Right atrium auricular region (tissue), 2 donors: Measurements from ENCODE around the gene MUC13. TPM values are rescaled to one million over a fixed set of nuclear protein-coding genes. Genes with fewer than 3 reads are reported as not detected.

Experiments used
- DNase-seq: peaks from one replicate; pipeline ENCODE4 v3.0.0-alpha.2; 2019; ENCODE audit warnings: low spot score
- H3K27ac ChIP-seq, 2 donors: fragments of 200-600 bp; sonication (generic); 1 replicate in 1 of 2; 2 replicates in 1 of 2; pipeline ENCODE4 v1.5.1; 2016 to 2019
- H3K27me3 ChIP-seq, 2 donors: fragments of 200-600 bp; sonication (generic); one replicate each; pipeline versions ENCODE4 v1.5.1 to v1.6.0; 2017 to 2019
- H3K36me3 ChIP-seq: fragments of 200-600 bp; sonication (generic); one replicate; pipeline ENCODE4 v1.5.1; 2016
- H3K4me1 ChIP-seq, 2 donors: fragments of 200-600 bp; sonication (generic); one replicate each; pipeline versions ENCODE4 v1.5.1 to v1.6.0; 2017 to 2019
- H3K4me3 ChIP-seq, 2 donors: fragments of 200-600 bp; sonication (generic); 1 replicate in 1 of 2; 2 replicates in 1 of 2; pipeline ENCODE4 v1.5.1; 2017 to 2019; ENCODE audit warnings: mild to moderate bottlenecking in 1 of 2, moderate library complexity in 1 of 2
- H3K9me3 ChIP-seq, 2 donors: fragments of 200-600 bp; sonication (generic); one replicate each; pipeline ENCODE4 v1.5.1; 2019
- total RNA-seq, 2 donors: library from RNA; depleted of rRNA; stranded (reverse); fragments of >200 nt; gene quantifications; one replicate each; pipeline ENCODE4 v1.1.0, GENCODE V29; 2016
- TF ChIP-seq, protein P1 (sequence below), 2 donors: fragments of 200-600 bp; sonication (generic); IDR thresholded peaks; one replicate each; pipeline ENCODE4 v1.5.1; 2019; ENCODE audit warnings: antibody characterized with exemption in 2 of 2

MUC13 gene, protein sequence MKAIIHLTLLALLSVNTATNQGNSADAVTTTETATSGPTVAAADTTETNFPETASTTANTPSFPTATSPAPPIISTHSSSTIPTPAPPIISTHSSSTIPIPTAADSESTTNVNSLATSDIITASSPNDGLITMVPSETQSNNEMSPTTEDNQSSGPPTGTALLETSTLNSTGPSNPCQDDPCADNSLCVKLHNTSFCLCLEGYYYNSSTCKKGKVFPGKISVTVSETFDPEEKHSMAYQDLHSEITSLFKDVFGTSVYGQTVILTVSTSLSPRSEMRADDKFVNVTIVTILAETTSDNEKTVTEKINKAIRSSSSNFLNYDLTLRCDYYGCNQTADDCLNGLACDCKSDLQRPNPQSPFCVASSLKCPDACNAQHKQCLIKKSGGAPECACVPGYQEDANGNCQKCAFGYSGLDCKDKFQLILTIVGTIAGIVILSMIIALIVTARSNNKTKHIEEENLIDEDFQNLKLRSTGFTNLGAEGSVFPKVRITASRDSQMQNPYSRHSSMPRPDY
- total RNA-seq, result not detected

DNA sequence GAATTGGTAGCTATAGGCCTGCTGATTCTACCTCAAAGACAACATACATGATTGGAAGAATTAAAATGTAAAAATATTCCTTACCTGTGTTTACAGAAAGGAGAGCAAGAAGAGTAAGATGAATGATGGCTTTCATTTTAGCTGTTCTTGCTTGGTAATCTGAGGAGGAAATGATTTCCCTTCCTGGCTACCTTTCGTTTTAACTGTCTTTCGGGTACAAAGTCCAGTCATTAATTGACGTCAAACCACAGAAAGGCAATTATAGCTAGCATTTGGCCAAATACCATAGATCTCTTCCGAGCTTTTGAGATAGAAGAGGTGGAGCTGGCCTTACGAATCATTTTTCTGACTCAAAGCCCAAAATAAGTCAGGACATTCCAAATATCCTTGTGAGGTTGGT is at the start of gene MUC13:
MUC13 (minus strand) TSS at position 175 of the 400 bp plus-strand sequence; CDS start at position 136, 39 bp downstream.
- H3K4me1 ChIP-seq, result no peaks in the 10 kb centered on the region
- no peak for DNase-seq
- H3K27me3 ChIP-seq, result no peaks in the 10 kb centered on the region
- H3K27ac ChIP-seq, result no peak within 1 kb of the TSS
- H3K4me3 ChIP-seq, result no peak within 1 kb of the TSS
- H3K9me3 ChIP-seq, result no peaks in the 10 kb centered on the region
- no peaks in the 10 kb centered on the region for H3K36me3 ChIP-seq
- TF ChIP-seq, protein P1, sequence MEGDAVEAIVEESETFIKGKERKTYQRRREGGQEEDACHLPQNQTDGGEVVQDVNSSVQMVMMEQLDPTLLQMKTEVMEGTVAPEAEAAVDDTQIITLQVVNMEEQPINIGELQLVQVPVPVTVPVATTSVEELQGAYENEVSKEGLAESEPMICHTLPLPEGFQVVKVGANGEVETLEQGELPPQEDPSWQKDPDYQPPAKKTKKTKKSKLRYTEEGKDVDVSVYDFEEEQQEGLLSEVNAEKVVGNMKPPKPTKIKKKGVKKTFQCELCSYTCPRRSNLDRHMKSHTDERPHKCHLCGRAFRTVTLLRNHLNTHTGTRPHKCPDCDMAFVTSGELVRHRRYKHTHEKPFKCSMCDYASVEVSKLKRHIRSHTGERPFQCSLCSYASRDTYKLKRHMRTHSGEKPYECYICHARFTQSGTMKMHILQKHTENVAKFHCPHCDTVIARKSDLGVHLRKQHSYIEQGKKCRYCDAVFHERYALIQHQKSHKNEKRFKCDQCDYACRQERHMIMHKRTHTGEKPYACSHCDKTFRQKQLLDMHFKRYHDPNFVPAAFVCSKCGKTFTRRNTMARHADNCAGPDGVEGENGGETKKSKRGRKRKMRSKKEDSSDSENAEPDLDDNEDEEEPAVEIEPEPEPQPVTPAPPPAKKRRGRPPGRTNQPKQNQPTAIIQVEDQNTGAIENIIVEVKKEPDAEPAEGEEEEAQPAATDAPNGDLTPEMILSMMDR (IDR thresholded peaks at IDR 0.05), result no peak

DNA sequence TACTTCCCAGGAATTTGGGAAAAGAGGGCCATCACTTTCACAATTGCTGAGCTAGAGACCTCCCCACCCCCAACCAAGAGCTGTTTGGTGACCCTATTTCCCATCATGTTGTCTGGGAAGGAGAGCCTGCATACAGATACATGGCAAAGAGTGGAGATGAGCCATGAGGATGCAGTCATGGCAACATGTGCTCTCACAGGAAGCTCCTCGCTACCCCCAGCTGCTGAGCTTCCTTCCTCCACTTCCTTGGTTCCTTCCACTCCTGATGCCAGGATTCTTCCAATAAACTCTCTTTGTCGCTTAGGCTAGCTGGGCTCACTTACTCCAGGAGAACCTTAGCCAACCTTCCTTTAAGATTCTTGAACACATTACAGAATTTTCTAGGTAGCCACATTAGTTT is 48.3 kb upstream of the MUC13 start:
- H3K27ac ChIP-seq, result no peak overlapping the region

DNA sequence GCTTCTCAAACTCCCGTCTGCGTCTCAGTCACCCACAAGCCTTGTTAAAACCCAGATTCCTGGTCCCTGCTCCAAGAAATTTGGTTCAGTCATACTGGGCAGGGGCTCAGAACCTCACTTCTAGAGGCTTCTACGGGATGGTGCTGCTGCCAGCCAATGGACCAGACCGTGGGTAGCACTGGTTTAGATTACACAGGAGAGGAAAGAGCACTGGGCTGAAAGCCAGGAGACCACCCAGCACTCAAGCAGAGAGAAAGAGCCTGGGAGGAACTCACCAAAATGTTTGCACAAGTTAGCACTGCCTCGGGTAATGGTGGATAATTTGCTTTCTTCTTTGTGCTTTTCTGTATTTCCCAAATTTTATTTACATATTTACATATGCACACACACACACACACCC is 46.9 kb upstream of the MUC13 start:
- Histone ChIP-seq H3K36me3 (peaks cover 35% of the 10 kb centered on the region), H3K27me3 (no peaks in the 10 kb centered on the region), H3K4me3 (no peak overlapping the region), H3K4me1 (peaks cover 0 to 33% of the 10 kb centered on the region in 2 donors), H3K27ac (no peak overlapping the region), H3K9me3 (no peaks in the 10 kb centered on the region)
- DNase-seq, result no peak
- TF ChIP-seq, protein P1 (IDR thresholded peaks at IDR 0.05), result no peak

More for the DNA sequence above, 48.3 kb upstream of the MUC13 start:
- DNase-seq, result no peak
- Histone ChIP-seq H3K27me3 (no peaks in the 10 kb centered on the region), H3K4me3 (no peak overlapping the region), H3K4me1 (peaks cover 0 to 42% of the 10 kb centered on the region in 2 donors), H3K36me3 (peaks cover 30% of the 10 kb centered on the region), H3K9me3 (no peaks in the 10 kb centered on the region)
- TF ChIP-seq, protein P1 (IDR thresholded peaks at IDR 0.05), result no peak

DNA sequence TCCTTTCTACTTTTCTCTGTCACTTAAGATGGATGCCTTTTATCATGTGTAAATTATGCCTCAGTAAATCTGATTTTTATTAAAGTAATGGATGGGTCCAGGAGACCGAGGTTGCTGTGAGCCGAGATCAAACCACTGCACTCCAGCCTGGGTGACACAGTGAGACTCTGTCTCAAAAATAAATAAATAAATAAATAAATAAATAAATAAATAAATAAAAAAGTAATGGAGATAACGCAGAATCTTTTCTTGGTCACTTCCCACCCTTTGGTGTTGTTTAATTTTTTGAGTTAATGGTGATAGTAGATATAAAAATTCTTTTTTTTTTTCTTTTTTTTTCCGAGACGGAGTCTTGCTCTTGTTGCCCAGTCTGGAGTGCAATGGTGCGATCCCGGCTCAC is 44.1 kb upstream of the MUC13 start:
- TF ChIP-seq, protein P1 (IDR thresholded peaks at IDR 0.05), result no peak
- peaks cover 51% of the 10 kb centered on the region for H3K36me3 ChIP-seq

DNA sequence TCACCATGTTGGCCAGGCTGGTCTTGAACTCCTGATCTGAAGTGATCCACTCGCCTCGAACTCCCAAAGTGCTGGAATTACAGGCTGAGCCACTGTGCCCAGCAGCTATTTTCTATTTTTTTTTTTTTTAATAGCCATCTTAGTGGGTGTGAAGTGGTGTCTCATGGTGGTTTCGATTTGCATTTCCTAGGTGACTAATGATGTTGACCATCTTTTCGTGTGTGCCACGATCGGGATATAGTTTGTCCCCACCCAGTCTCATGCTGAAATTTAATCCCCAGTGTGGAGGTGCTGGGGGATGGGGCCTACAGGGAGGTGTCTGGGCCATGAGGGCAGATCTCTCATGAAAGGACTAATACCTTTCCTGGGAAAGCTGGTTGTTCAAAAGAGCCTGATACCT is 41.8 kb upstream of the MUC13 start:
- H3K4me3 ChIP-seq, result no peak overlapping the region
- H3K27me3 ChIP-seq, result no peaks in the 10 kb centered on the region
- no peak overlapping the region for H3K27ac ChIP-seq
- DNase-seq, result no peak
- H3K36me3 ChIP-seq, result peaks cover 63% of the 10 kb centered on the region
- H3K4me1 ChIP-seq, result no peaks in the 10 kb centered on the region
- H3K9me3 ChIP-seq, result no peaks in the 10 kb centered on the region
- TF ChIP-seq, protein P1 (IDR thresholded peaks at IDR 0.05), result no peak

More for the DNA sequence above, 44.1 kb upstream of the MUC13 start:
- DNase-seq, result no peak
- Histone ChIP-seq H3K9me3 (no peaks in the 10 kb centered on the region), H3K27ac (no peak overlapping the region), H3K27me3 (no peaks in the 10 kb centered on the region), H3K4me3 (no peak overlapping the region), H3K4me1 (peaks cover 0 to 7% of the 10 kb centered on the region in 2 donors)
